Keratinocyte (primary cell): ENCODE results near the gene EML5. TPM values are rescaled to one million over a fixed set of nuclear protein-coding genes. Genes with fewer than 3 reads are reported as not detected.
A peak's percentile ranks its signal among the peaks of the same experiment; 100 is the strongest.

ENCODE experiments used
- DNase-seq: peaks from one replicate; pipeline ENCODE4 v3.0.0-alpha.2; 2011; ENCODE audit warnings: low read depth, missing footprints, low spot score
- FAIRE-seq: peaks from 2 replicates; lab custom pipeline; 2011; peaks lifted over from hg19 to GRCh38; lab: Jason Lieb, UNC
- H2AFZ ChIP-seq: 2 replicates; pipeline ENCODE4 v1.6.0; 2012; ENCODE audit warnings: low read length, control low read depth, inconsistent platforms; ENCODE audit not compliant: control insufficient read depth
- H3K27ac ChIP-seq: 2 replicates; pipeline ENCODE4 v1.5.1; 2011; ENCODE audit warnings: low read length; ENCODE audit not compliant: control insufficient read depth, insufficient read depth
- H3K27me3 ChIP-seq: 3 replicates; pipeline ENCODE4 v1.6.0; 2011; ENCODE audit warnings: low read length; ENCODE audit not compliant: control insufficient read depth, insufficient read depth; ENCODE audit errors: extremely low read depth
- H3K36me3 ChIP-seq, 2 experiments: 2 replicates in 1 of 2; 3 replicates in 1 of 2; pipeline ENCODE4 v1.5.1; 2011; ENCODE audit warnings: low read length in 2 of 2, mild to moderate bottlenecking in 1 of 2; ENCODE audit not compliant: control insufficient read depth in 2 of 2, insufficient read depth in 2 of 2; ENCODE audit errors: extremely low read depth in 1 of 2
- H3K4me1 ChIP-seq: 3 replicates; pipeline ENCODE4 v1.5.1; 2011; ENCODE audit warnings: low read length; ENCODE audit not compliant: control insufficient read depth, insufficient read depth; ENCODE audit errors: extremely low read depth
- H3K4me2 ChIP-seq: 3 replicates; pipeline ENCODE4 v1.6.0; 2011; ENCODE audit warnings: low read depth, low read length; ENCODE audit not compliant: control insufficient read depth, insufficient read depth; ENCODE audit errors: extremely low read depth
- H3K4me3 ChIP-seq, 3 experiments: fragments of 200-600 bp in 1 of 3; sonication (generic) in 1 of 3; 2 replicates in 2 of 3; 3 replicates in 1 of 3; pipeline ENCODE4 v1.5.1; 2011 to 2016; ENCODE audit warnings: low read length in 3 of 3, mild to moderate bottlenecking in 3 of 3, control low read depth in 2 of 3, inconsistent platforms in 1 of 3, low read depth in 1 of 3, mixed read lengths in 1 of 3, mixed run types in 1 of 3, moderate library complexity in 1 of 3; ENCODE audit not compliant: control insufficient read depth in 2 of 3, insufficient read depth in 2 of 3; ENCODE audit errors: extremely low read depth in 1 of 3
- H3K79me2 ChIP-seq: 2 replicates; pipeline ENCODE4 v1.6.0; 2012; ENCODE audit warnings: low read length; ENCODE audit not compliant: control insufficient read depth, insufficient read depth
- H3K9ac ChIP-seq: 3 replicates; pipeline ENCODE4 v1.6.0; 2011; ENCODE audit warnings: low read length; ENCODE audit not compliant: control insufficient read depth, insufficient read depth; ENCODE audit errors: extremely low read depth
- H3K9me1 ChIP-seq: 3 replicates; pipeline ENCODE4 v1.6.0; 2011; ENCODE audit warnings: low read length; ENCODE audit not compliant: control insufficient read depth, insufficient read depth; ENCODE audit errors: extremely low read depth
- H3K9me3 ChIP-seq: 2 replicates; pipeline ENCODE4 v1.5.1; 2012; ENCODE audit warnings: low read depth, low read length; ENCODE audit not compliant: control insufficient read depth
- H4K20me1 ChIP-seq: 3 replicates; pipeline ENCODE4 v1.6.0; 2011; ENCODE audit warnings: low read length; ENCODE audit not compliant: control insufficient read depth, insufficient read depth; ENCODE audit errors: extremely low read depth
- EZH2 ChIP-seq: IDR thresholded peaks from one replicate; pipeline ENCODE4 v1.6.1; 2012; ENCODE audit warnings: inconsistent platforms, mild to moderate bottlenecking, low read length, moderate library complexity
- dilution Hi-C: fragments of 300-500 bp; cut with MboI; formaldehyde crosslinking; loops from one replicate; pipeline ENCODE4 v1.7.0; 2020; ENCODE audit warnings: low sequenced_read_pairs; ENCODE audit not compliant: extremely low pct_ligation_motif_present
- polyA plus RNA-seq, 5 experiments: library from polyadenylated mRNA; depleted of rRNA in 3 of 5; stranded (reverse) in 3 of 5; stranded (forward) in 1 of 5; unstranded in 1 of 5; fragments of >200 nt; gene quantifications; 1 replicate in 1 of 5; 2 replicates in 3 of 5; 3 replicates in 1 of 5; pipeline versions ENCODE4 v1.2.1 to v1.2.3, GENCODE V29; 2011 to 2012; ENCODE audit warnings: missing spikeins in 2 of 5, low read depth in 1 of 5, low replicate concordance in 1 of 5
- TF ChIP-seq, protein P1 (sequence below), 3 experiments: IDR thresholded peaks in 1 of 3; conservative IDR thresholded peaks in 1 of 3; optimal IDR thresholded peaks in 1 of 3; 2 replicates in 2 of 3; 3 replicates in 1 of 3; pipeline versions ENCODE3 to v1.5.1; 2011; ENCODE audit warnings: low read length in 3 of 3, mild to moderate bottlenecking in 3 of 3, moderate library complexity in 2 of 3, control low read depth in 1 of 3, inconsistent platforms in 1 of 3; ENCODE audit not compliant: insufficient read depth in 2 of 3; ENCODE audit errors: extremely low read depth in 1 of 3

Gene EML5
- polyA plus RNA-seq, 1 donor (not counting 4 experiments of a cell fraction or from before 2014, with no cell fraction given) = 1.4 TPM

- no peaks in the 10 kb centered on the region for H3K27me3 ChIP-seq
- H3K36me3 ChIP-seq = no peaks in the 10 kb centered on the region
- dilution Hi-C loops = no loop called here
- peak; percentile 66 for DNase-seq
- H3K79me2 ChIP-seq = peaks cover 23% of the 10 kb centered on the region
- no peak overlapping the region for H3K9ac ChIP-seq
- no peak overlapping the region for H2AFZ ChIP-seq
- no peaks in the 10 kb centered on the region for H3K9me3 ChIP-seq
- TF ChIP-seq, protein P1, sequence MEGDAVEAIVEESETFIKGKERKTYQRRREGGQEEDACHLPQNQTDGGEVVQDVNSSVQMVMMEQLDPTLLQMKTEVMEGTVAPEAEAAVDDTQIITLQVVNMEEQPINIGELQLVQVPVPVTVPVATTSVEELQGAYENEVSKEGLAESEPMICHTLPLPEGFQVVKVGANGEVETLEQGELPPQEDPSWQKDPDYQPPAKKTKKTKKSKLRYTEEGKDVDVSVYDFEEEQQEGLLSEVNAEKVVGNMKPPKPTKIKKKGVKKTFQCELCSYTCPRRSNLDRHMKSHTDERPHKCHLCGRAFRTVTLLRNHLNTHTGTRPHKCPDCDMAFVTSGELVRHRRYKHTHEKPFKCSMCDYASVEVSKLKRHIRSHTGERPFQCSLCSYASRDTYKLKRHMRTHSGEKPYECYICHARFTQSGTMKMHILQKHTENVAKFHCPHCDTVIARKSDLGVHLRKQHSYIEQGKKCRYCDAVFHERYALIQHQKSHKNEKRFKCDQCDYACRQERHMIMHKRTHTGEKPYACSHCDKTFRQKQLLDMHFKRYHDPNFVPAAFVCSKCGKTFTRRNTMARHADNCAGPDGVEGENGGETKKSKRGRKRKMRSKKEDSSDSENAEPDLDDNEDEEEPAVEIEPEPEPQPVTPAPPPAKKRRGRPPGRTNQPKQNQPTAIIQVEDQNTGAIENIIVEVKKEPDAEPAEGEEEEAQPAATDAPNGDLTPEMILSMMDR (optimal IDR thresholded peaks at IDR 0.05 in 1 of 3, IDR thresholded peaks at IDR 0.05 in 1 of 3, conservative IDR thresholded peaks at IDR 0.05 in 1 of 3; ENCODE audit: extremely low read depth in 1 of 3, insufficient read depth in 2 of 3, low read length in 3 of 3) = no peak
- no peak for TF ChIP-seq EZH2
- H3K4me3 ChIP-seq = no peak overlapping the region
- peak overlapping the region; percentile 53 for H3K27ac ChIP-seq
- peaks cover 48% of the 10 kb centered on the region for H3K4me1 ChIP-seq
- FAIRE-seq = peak; percentile 94
- no peaks in the 10 kb centered on the region for H4K20me1 ChIP-seq
- H3K9me1 ChIP-seq = no peaks in the 10 kb centered on the region
- no peak overlapping the region for H3K4me2 ChIP-seq
Observed at GRCh38 chr14:88831284-88831683, 38.5 kb upstream of the EML5 start.

GRCh38 chr14:88829685-88830302 lies 37.0 kb upstream of the EML5 start:
- Histone ChIP-seq H3K4me3 (no peak overlapping the region), H3K79me2 (peaks cover 27% of the 10 kb centered on the region), H3K4me1 (peaks cover 42% of the 10 kb centered on the region), H3K4me2 (no peak overlapping the region), H3K27ac (no peak overlapping the region), H2AFZ (no peak overlapping the region), H3K27me3 (no peaks in the 10 kb centered on the region), H3K9ac (no peak overlapping the region), H4K20me1 (no peaks in the 10 kb centered on the region), H3K9me1 (no peaks in the 10 kb centered on the region), H3K36me3 (no peaks in the 10 kb centered on the region), H3K9me3 (no peaks in the 10 kb centered on the region)
- TF ChIP-seq EZH2 = no peak
- TF ChIP-seq, protein P1 (optimal IDR thresholded peaks at IDR 0.05 in 1 of 3, IDR thresholded peaks at IDR 0.05 in 1 of 3, conservative IDR thresholded peaks at IDR 0.05 in 1 of 3; ENCODE audit: extremely low read depth in 1 of 3, insufficient read depth in 2 of 3, low read length in 3 of 3) = no peak
- dilution Hi-C loops = no loop called here
- DNase-seq (no peak), FAIRE-seq (no peak)
